ENCODE results near the gene PSMD10. TPM values are rescaled to one million over a fixed set of nuclear protein-coding genes. Genes with fewer than 3 reads are reported as not detected.

PSMD10 gene, protein sequence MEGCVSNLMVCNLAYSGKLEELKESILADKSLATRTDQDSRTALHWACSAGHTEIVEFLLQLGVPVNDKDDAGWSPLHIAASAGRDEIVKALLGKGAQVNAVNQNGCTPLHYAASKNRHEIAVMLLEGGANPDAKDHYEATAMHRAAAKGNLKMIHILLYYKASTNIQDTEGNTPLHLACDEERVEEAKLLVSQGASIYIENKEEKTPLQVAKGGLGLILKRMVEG
- 100 to 1,000 TPM in 1 of 6 donors, 10 to 100 TPM in 5; 53.3 to 111 (median 73.8) TPM for polyA plus RNA-seq (ENCODE audit: low read depth in 6 of 6)

DNA sequence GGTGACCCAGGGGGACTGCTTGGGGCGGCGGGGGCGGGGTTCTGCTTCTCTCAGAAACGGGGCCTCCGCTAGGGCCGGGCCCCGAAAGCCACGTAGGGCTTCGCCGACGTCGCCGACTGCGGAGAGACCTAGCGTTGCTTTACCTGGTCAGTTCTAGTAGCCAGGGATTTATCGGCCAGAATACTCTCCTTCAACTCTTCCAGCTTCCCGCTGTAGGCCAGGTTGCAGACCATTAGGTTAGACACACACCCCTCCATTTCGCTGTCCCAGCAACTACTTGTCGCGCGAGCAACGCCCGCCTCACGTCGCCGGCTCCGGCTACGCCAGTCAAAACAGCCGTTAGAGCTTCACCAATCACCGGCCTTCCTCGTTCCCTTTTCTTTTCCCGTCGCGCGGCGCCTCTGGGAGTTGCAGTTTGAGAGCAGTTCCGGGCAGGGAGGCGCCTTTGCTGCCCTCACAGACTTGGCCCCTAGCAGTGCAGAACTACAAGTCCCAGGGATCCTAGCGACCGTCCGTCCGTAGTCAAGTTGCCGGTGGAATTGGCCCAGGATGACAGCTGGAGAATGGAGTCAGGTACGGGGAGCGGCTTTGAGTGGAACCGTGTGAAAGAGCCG, at the start of gene PSMD10, which contains the start of gene ATG4A:
Gene PSMD10, minus strand, starts transcription at position 279 of the 614 bp plus-strand sequence. Its CDS starts 22 bp downstream, at position 257.
Gene ATG4A, plus strand, starts transcription at position 515 of the 614 bp plus-strand sequence. Its CDS starts 49 bp downstream, at position 564.
- DNase-seq (peak; percentile 86), ATAC-seq (ENCODE audit: low read depth in 2 of 2) (peak; percentile 92 to 93)
- H3K36me3 Mint-ChIP-seq: no peaks in the 10 kb centered on the region
- no peak within 1 kb of the TSS for H3K4me3 Mint-ChIP-seq
- H3K27me3 Mint-ChIP-seq: no peaks in the 10 kb centered on the region
- no peaks in the 10 kb centered on the region for H3K9me3 Mint-ChIP-seq
- no peak within 1 kb of the TSS for H3K27ac Mint-ChIP-seq
- H3K4me1 Mint-ChIP-seq: no peaks in the 10 kb centered on the region

GRCh38 chrX:108138814-108139702, 47.7 kb upstream of the PSMD10 start:
- DNase-seq (no peak), ATAC-seq (ENCODE audit: low read depth in 2 of 2) (no peak)
- Mint-ChIP-seq H3K4me1 (no peaks in the 10 kb centered on the region), H3K27me3 (no peaks in the 10 kb centered on the region), H3K9me3 (peaks cover 0 to 3% (median 0%) of the 10 kb centered on the region in 7 donors), H3K27ac (no peak overlapping the region), H3K4me3 (no peak overlapping the region), H3K36me3 (peaks cover 8 to 17% of the 10 kb centered on the region in 2 donors)

- H3K27ac Mint-ChIP-seq: no peak overlapping the region
- ATAC-seq (ENCODE audit: low read depth in 2 of 2) (no peak), DNase-seq (no peak)
- peaks cover 17 to 22% of the 10 kb centered on the region in 2 donors for H3K36me3 Mint-ChIP-seq
- H3K4me1 Mint-ChIP-seq: no peaks in the 10 kb centered on the region
- H3K9me3 Mint-ChIP-seq: peaks cover 0 to 3% (median 0%) of the 10 kb centered on the region in 7 donors
- H3K27me3 Mint-ChIP-seq: no peaks in the 10 kb centered on the region
- no peak overlapping the region for H3K4me3 Mint-ChIP-seq
Measured at GRCh38 chrX:108134724-108135123, 43.4 kb upstream of the PSMD10 start.

- no peaks in the 10 kb centered on the region for H3K9me3 Mint-ChIP-seq
- H3K36me3 Mint-ChIP-seq: peaks cover 3 to 21% of the 10 kb centered on the region in 2 donors
- no peak overlapping the region for H3K27ac Mint-ChIP-seq
Measured at GRCh38 chrX:108132876-108133275, 41.5 kb upstream of the PSMD10 start.

DNA sequence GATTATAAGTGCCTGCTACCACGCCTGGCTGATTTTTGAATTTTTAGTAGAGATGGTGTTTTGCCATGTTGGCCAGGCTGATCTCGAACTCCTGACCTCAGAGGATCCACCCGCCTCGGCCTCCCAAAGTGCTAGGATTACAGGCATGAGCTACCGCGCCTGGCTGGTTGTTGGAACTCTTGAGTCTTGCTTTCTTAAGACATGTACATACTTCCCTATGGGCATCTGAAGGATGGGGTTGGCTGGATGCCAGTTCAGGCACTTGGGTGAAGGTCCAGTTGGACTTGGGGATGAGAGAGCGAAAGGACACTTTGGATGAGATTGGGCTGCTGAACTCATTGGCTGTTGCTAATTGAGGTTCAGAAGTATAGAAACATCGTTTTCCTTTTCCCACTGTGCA, 40.7 kb upstream of the PSMD10 start:
- H3K27ac Mint-ChIP-seq: no peak overlapping the region
- H3K27me3 Mint-ChIP-seq: no peaks in the 10 kb centered on the region

More at GRCh38 chrX:108132876-108133275, 41.5 kb upstream of the PSMD10 start:
- Mint-ChIP-seq H3K4me3 (no peak overlapping the region), H3K4me1 (no peaks in the 10 kb centered on the region), H3K27me3 (no peaks in the 10 kb centered on the region)
- DNase-seq (no peak), ATAC-seq (ENCODE audit: low read depth in 2 of 2) (no peak)

DNA sequence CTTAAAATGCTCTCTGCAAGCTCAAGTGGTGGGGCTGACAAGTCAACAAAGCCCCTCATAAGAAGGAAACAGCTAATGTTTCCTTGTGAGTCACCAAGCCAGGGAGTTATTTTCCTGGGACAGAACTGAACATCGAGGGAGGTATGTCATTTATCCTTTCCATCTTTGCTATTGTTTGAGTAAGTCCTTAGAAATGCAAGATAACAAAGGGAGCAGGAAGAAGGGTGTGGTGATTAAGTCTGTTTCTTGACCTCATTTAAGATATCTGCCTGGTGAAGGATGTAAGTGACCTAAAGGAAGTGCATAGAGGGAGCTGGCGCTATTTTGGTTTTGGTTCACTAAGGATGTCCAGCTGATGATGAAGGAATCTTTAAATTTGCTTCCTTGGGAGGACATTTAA, 40.1 kb upstream of the PSMD10 start:
- no peak for ATAC-seq (ENCODE audit: low read depth in 2 of 2)
- Mint-ChIP-seq H3K36me3 (peaks cover 0 to 19% of the 10 kb centered on the region in 2 donors), H3K27ac (no peak overlapping the region), H3K4me3 (no peak overlapping the region), H3K27me3 (no peaks in the 10 kb centered on the region), H3K4me1 (no peaks in the 10 kb centered on the region), H3K9me3 (no peaks in the 10 kb centered on the region)
- no peak for DNase-seq

More for the DNA sequence above, 40.7 kb upstream of the PSMD10 start:
- Mint-ChIP-seq H3K4me3 (no peak overlapping the region), H3K9me3 (no peaks in the 10 kb centered on the region), H3K36me3 (peaks cover 0 to 19% of the 10 kb centered on the region in 2 donors), H3K4me1 (no peaks in the 10 kb centered on the region)
- no peak for DNase-seq
- ATAC-seq (ENCODE audit: low read depth in 2 of 2): no peak

DNA sequence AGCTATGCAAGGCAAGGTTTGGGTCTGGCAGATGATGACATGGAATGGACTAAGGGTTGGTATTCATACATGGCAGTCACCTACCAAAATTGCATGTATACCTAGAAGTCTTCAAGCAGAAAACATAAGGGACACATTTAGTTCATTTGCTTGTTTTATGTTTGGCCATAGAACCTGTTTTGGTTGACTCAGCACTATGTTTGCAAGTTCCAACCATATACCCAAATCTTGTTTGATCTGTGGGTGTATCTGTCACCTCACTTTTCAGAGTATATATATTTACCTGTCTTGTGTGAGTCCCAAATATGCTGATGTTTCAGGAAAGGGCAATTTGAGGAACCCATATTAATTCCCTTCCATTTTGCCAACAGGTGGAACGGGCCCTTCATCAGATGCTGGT, 39.5 kb upstream of the PSMD10 start:
- ATAC-seq (ENCODE audit: low read depth in 2 of 2) (no peak), DNase-seq (no peak)
- Mint-ChIP-seq H3K27ac (no peak overlapping the region), H3K27me3 (no peaks in the 10 kb centered on the region), H3K9me3 (no peaks in the 10 kb centered on the region), H3K4me3 (no peak overlapping the region), H3K36me3 (peaks cover 0 to 19% of the 10 kb centered on the region in 2 donors), H3K4me1 (no peaks in the 10 kb centered on the region)

GRCh38 chrX:108127152-108127551, 35.8 kb upstream of the PSMD10 start:
- Mint-ChIP-seq H3K9me3 (no peaks in the 10 kb centered on the region), H3K27me3 (no peaks in the 10 kb centered on the region), H3K27ac (peak overlapping the region in 1 of 6 donors; percentile 77), H3K36me3 (peaks cover 0 to 14% of the 10 kb centered on the region in 2 donors), H3K4me3 (no peak overlapping the region), H3K4me1 (no peaks in the 10 kb centered on the region)
- ATAC-seq (ENCODE audit: low read depth in 2 of 2): no peak
- no peak for DNase-seq

- no peak for DNase-seq
- H3K4me3 Mint-ChIP-seq: no peak overlapping the region
- no peak overlapping the region for H3K27ac Mint-ChIP-seq
- H3K4me1 Mint-ChIP-seq: no peaks in the 10 kb centered on the region
- peaks cover 0 to 14% of the 10 kb centered on the region in 2 donors for H3K36me3 Mint-ChIP-seq
- no peak for ATAC-seq (ENCODE audit: low read depth in 2 of 2)
- no peaks in the 10 kb centered on the region for H3K9me3 Mint-ChIP-seq
- H3K27me3 Mint-ChIP-seq: no peaks in the 10 kb centered on the region
Measured at GRCh38 chrX:108126661-108127060, 35.3 kb upstream of the PSMD10 start.

DNA sequence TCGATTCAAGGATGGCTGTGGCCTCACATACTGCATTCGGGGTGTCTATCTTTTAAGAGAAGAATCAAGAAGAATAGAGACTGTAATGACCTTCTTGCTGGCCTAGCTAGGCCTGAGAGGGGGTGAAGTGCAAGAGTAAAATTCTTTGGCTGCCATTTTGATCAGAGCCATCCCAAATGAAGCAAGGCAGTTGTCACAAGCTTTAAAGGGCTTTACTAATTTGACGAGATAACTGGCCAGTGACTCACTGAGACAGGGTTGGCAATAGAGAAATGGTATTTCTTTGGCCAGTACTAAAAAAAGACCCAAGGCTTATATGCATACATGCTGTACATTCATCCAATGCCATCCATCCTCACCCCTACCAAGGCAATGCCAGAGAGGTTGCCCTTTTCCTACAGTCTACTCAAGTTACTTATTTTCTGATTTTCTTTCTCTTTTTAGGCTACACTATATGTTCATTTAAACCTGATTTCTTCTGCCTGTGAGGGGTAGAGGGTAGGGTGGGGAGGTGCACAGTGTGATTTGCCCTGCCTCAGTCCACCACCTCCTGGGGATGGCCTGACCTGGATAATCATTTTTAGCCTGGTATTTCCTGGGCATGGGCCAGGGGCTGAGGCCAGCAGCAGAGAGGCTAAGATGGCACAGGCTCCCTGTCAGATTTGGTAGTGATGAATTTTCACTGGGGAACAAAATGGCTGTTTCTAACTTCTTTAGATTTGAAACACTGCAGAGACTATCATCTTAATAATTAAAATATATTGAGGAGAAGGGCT, 32.4 kb upstream of the PSMD10 start:
- Mint-ChIP-seq H3K9me3 (no peaks in the 10 kb centered on the region), H3K36me3 (peaks cover 0 to 2% of the 10 kb centered on the region in 2 donors), H3K27ac (no peak overlapping the region), H3K4me3 (no peak overlapping the region), H3K4me1 (no peaks in the 10 kb centered on the region), H3K27me3 (no peaks in the 10 kb centered on the region)
- DNase-seq (no peak), ATAC-seq (ENCODE audit: low read depth in 2 of 2) (no peak)

- no peak for DNase-seq
- Mint-ChIP-seq H3K4me3 (no peak overlapping the region), H3K9me3 (no peaks in the 10 kb centered on the region), H3K27me3 (no peaks in the 10 kb centered on the region), H3K36me3 (no peaks in the 10 kb centered on the region), H3K4me1 (no peaks in the 10 kb centered on the region), H3K27ac (no peak overlapping the region)
- ATAC-seq (ENCODE audit: low read depth in 2 of 2): no peak
Measured at GRCh38 chrX:108122748-108123147, 31.4 kb upstream of the PSMD10 start.

DNA sequence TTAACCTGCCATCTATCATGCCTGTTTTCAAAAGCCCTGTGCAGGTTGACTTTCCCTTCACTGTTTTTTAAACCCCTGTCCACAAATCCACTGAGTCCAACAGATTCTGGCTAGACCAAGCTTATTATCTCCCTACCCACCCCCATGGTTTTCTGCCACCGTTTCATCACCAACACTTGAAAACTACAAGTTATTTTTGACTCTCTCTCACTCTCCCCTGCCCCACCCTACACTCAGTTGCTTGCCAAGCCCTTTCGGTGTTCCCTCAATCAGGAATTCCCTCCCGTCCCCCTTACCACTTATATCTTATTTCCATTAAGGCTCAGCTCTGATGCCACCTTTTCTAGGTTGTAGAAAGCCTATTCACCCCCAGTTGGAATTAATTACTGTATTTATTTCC, 29.9 kb upstream of the PSMD10 start:
- no peak overlapping the region for H3K4me3 Mint-ChIP-seq
- no peak for DNase-seq
- H3K27ac Mint-ChIP-seq: no peak overlapping the region
- H3K36me3 Mint-ChIP-seq: no peaks in the 10 kb centered on the region
- no peak for ATAC-seq (ENCODE audit: low read depth in 2 of 2)
- H3K27me3 Mint-ChIP-seq: no peaks in the 10 kb centered on the region
- peaks cover 0 to 5% (median 0%) of the 10 kb centered on the region in 3 donors for H3K4me1 Mint-ChIP-seq
- no peaks in the 10 kb centered on the region for H3K9me3 Mint-ChIP-seq

GRCh38 chrX:108117988-108118387, 26.6 kb upstream of the PSMD10 start:
- Mint-ChIP-seq H3K27me3 (no peaks in the 10 kb centered on the region), H3K36me3 (peaks cover 3 to 8% of the 10 kb centered on the region in 2 donors), H3K9me3 (peaks cover 0 to 8% (median 2%) of the 10 kb centered on the region in 7 donors), H3K4me1 (peaks cover 0 to 12% (median 0%) of the 10 kb centered on the region in 3 donors), H3K27ac (no peak overlapping the region), H3K4me3 (no peak overlapping the region)
- DNase-seq (no peak), ATAC-seq (ENCODE audit: low read depth in 2 of 2) (no peak)
